Gastrocnemius medialis (tissue), 4 donors: ENCODE measurements around the gene KCNK18.

ENCODE experiments used
- POLR2A ChIP-seq, 2 donors: fragments of 450-650 bp; IDR thresholded peaks; one replicate each; pipeline ENCODE4 v1.6.1; 2017; ENCODE audit warnings: antibody characterized with exemption in 2 of 2, mild to moderate bottlenecking in 2 of 2, moderate library complexity in 2 of 2
- TF ChIP-seq, protein P1 (sequence below), 5 experiments: fragments of 450-650 bp in 3 of 5; fragments of 200-600 bp in 2 of 5; sonication (generic) in 2 of 5; IDR thresholded peaks in 4 of 5; conservative IDR thresholded peaks in 1 of 5; 1 replicate in 4 of 5; 2 replicates in 1 of 5; pipeline ENCODE4 v1.5.1; 2016 to 2019; ENCODE audit warnings: antibody characterized with exemption in 5 of 5, mild to moderate bottlenecking in 3 of 5, moderate library complexity in 3 of 5

DNA sequence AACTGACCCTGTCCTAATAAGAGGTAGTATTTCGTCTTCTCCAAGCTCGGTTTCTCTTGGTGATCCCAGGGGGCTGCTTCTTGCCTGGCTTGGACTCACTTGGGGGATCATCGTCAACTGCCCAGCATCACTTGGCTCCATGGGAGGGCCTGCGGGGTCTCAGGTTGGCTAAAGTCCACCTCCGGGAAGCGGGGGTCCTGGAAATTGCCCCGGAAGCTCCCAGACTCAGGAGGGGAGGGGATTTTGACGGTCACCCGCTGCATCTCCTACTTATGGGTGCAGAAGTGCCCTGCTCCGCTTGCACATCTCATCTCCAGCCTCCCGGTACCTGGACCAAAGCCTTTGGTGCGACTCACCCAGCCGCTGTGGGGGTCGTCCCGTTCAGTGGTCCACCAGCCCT, 18.7 kb downstream of the KCNK18 start:
- TF ChIP-seq, protein P1, sequence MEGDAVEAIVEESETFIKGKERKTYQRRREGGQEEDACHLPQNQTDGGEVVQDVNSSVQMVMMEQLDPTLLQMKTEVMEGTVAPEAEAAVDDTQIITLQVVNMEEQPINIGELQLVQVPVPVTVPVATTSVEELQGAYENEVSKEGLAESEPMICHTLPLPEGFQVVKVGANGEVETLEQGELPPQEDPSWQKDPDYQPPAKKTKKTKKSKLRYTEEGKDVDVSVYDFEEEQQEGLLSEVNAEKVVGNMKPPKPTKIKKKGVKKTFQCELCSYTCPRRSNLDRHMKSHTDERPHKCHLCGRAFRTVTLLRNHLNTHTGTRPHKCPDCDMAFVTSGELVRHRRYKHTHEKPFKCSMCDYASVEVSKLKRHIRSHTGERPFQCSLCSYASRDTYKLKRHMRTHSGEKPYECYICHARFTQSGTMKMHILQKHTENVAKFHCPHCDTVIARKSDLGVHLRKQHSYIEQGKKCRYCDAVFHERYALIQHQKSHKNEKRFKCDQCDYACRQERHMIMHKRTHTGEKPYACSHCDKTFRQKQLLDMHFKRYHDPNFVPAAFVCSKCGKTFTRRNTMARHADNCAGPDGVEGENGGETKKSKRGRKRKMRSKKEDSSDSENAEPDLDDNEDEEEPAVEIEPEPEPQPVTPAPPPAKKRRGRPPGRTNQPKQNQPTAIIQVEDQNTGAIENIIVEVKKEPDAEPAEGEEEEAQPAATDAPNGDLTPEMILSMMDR (IDR thresholded peaks at IDR 0.05 in 4 of 5, conservative IDR thresholded peaks at IDR 0.05 in 1 of 5) = no peak
- TF ChIP-seq POLR2A (IDR thresholded peaks at IDR 0.05) = no peak
